Posterior vena cava (tissue), 2 donors: ENCODE results near the gene SYNE3. TPM values are rescaled to one million over a fixed set of nuclear protein-coding genes. Genes with fewer than 3 reads are reported as not detected.
A peak's percentile ranks its signal among the peaks of the same experiment; 100 is the strongest.

Source experiments
- DNase-seq: peaks from one replicate; pipeline ENCODE4 v3.0.0-alpha.2; 2020; ENCODE audit warnings: low spot score
- intact Hi-C, 2 donors: fragments of 100-400 bp; cut with DNase I; formaldehyde crosslinking; loops; one replicate each; pipeline versions ENCODE4 v1.14.1 to v1.14.2; 2022 to 2023
- total RNA-seq, 2 donors: library from RNA; stranded (reverse); fragmentation: NEBNext Ultra II Directional; extraction: Animal tissue kit (Norgen Biotek cat#: 25700); gene quantifications; one replicate each; pipeline ENCODE4 v1.2.1, GENCODE V29; 2021
- donor health status: DM: yes; HTN: yes; CAD: no.
- donor health status: DM: yes; HTN: yes; CAD: no.

Gene SYNE3
- total RNA-seq, 2 donors from 2014 or later = 35.7 to 40.0 TPM

- intact Hi-C loops = no loop called here
Observed at GRCh38 chr14:95483309-95484165, 32.9 kb downstream of the SYNE3 start.

GRCh38 chr14:95482627-95483308 is 33.7 kb downstream of the SYNE3 start:
- intact Hi-C loops = no loop called here
- DNase-seq = no peak

More at GRCh38 chr14:95483309-95484165, 32.9 kb downstream of the SYNE3 start:
- DNase-seq = peak; percentile 94

- DNase-seq = peak; percentile 68
Observed at GRCh38 chr14:95481391-95482022, 34.9 kb downstream of the SYNE3 start.

GRCh38 chr14:95480887-95481226 is 35.6 kb downstream of the SYNE3 start:
- intact Hi-C loops = no loop called here
- DNase-seq = peak; percentile 73

More at GRCh38 chr14:95481391-95482022, 34.9 kb downstream of the SYNE3 start:
- intact Hi-C loops = no loop called here

- peak; percentile 93 for DNase-seq
Observed at GRCh38 chr14:95480109-95480886, 36.2 kb downstream of the SYNE3 start.

GRCh38 chr14:95479494-95479893 is 37.0 kb downstream of the SYNE3 start:
- intact Hi-C loops = no loop called here
- DNase-seq = no peak

More at GRCh38 chr14:95480109-95480886, 36.2 kb downstream of the SYNE3 start:
- intact Hi-C loops = no loop called here

- no peak for DNase-seq
- intact Hi-C loops = no loop called here
Observed at GRCh38 chr14:95478818-95479217, 37.6 kb downstream of the SYNE3 start.

GRCh38 chr14:95478309-95478708 is 38.1 kb downstream of the SYNE3 start:
- DNase-seq = no peak
- intact Hi-C loops = no loop called here

GRCh38 chr14:95477411-95478269 is 38.8 kb downstream of the SYNE3 start:
- intact Hi-C loops = no loop called here
- DNase-seq = no peak

GRCh38 chr14:95476747-95477146 is 39.7 kb downstream of the SYNE3 start:
- intact Hi-C loops = no loop called here
- DNase-seq = no peak

- intact Hi-C loops = no loop called here
- peak; percentile 56 for DNase-seq
Observed at GRCh38 chr14:95475540-95476240, 40.8 kb downstream of the SYNE3 start.

- intact Hi-C loops = no loop called here
- DNase-seq = peak; percentile 69
Observed at GRCh38 chr14:95474941-95475340, 41.5 kb downstream of the SYNE3 start.

GRCh38 chr14:95474486-95474885 is 42.0 kb downstream of the SYNE3 start:
- intact Hi-C loops = no loop called here
- no peak for DNase-seq

- intact Hi-C loops = no loop called here
- DNase-seq = peak; percentile 83
Observed at GRCh38 chr14:95472819-95473251, 43.6 kb downstream of the SYNE3 start.

GRCh38 chr14:95471476-95471875 is 45.0 kb downstream of the SYNE3 start:
- intact Hi-C loops = no loop called here

GRCh38 chr14:95471016-95471415 is 45.4 kb downstream of the SYNE3 start:
- intact Hi-C loops = no loop called here

More at GRCh38 chr14:95471476-95471875, 45.0 kb downstream of the SYNE3 start:
- peak; percentile 58 for DNase-seq

GRCh38 chr14:95469134-95469481 is 47.3 kb downstream of the SYNE3 start:
- intact Hi-C loops = no loop called here
- DNase-seq = peak; percentile 13

More at GRCh38 chr14:95471016-95471415, 45.4 kb downstream of the SYNE3 start:
- peak; percentile 72 for DNase-seq
